ENCODE results near the gene DDN. TPM values are rescaled to one million over a fixed set of nuclear protein-coding genes. Genes with fewer than 3 reads are reported as not detected.

DDN gene
- total and polyA plus RNA-seq, 2 donors from 2014 or later, result 27.0 TPM; not detected in 1

- FAIRE-seq, result no peak
These were observed 8.6 kb downstream of the DDN start for GRCh38 chr12:48990552-48990951.

GRCh38 chr12:48988030-48988649 is 11.0 kb downstream of the DDN start:
- H3K4me1 ChIP-seq (ENCODE audit: control insufficient read depth in 2 of 3, insufficient read depth in 2 of 3, low read depth in 1 of 3, low read length in 3 of 3), result no peaks in the 10 kb centered on the region
- peak; percentile 74 for TF ChIP-seq CTCF (IDR thresholded peaks at IDR 0.05; ENCODE audit: borderline replicate concordance, extremely low read depth, insufficient read depth)
- no peaks in the 10 kb centered on the region for H3K36me3 ChIP-seq (ENCODE audit: control insufficient read depth in 2 of 3, insufficient read depth in 3 of 3, low read length in 3 of 3)
- no peak overlapping the region for H3K9ac ChIP-seq (ENCODE audit: low read length in 3 of 3)
- intact Hi-C loops (cut with DNase I), result no loop called here
- peaks cover 29% of the 10 kb centered on the region for H3K27me3 ChIP-seq (ENCODE audit: control insufficient read depth, insufficient read depth, low read length)
- DNase-seq, result peak in 4 of 5 donors; percentile 63 to 77 (median 68)
- no peaks in the 10 kb centered on the region for H3K9me3 ChIP-seq (ENCODE audit: control insufficient read depth in 2 of 3, insufficient read depth in 1 of 3, low read length in 3 of 3)
- no peak overlapping the region for H3K4me3 ChIP-seq (ENCODE audit: low read length in 3 of 3)
- FAIRE-seq, result no peak
- H3K27ac ChIP-seq (ENCODE audit: low read depth in 2 of 2, low read length in 2 of 2), result no peak overlapping the region

More at GRCh38 chr12:48990552-48990951, 8.6 kb downstream of the DDN start:
- no peak overlapping the region for H3K9ac ChIP-seq (ENCODE audit: low read length in 3 of 3)
- H3K27ac ChIP-seq (ENCODE audit: low read depth in 2 of 2, low read length in 2 of 2), result no peak overlapping the region
- DNase-seq, result no peak
- no peaks in the 10 kb centered on the region for H3K36me3 ChIP-seq (ENCODE audit: control insufficient read depth in 2 of 3, insufficient read depth in 3 of 3, low read length in 3 of 3)
- H3K9me3 ChIP-seq (ENCODE audit: control insufficient read depth in 2 of 3, insufficient read depth in 1 of 3, low read length in 3 of 3), result no peaks in the 10 kb centered on the region
- H3K4me1 ChIP-seq (ENCODE audit: control insufficient read depth in 2 of 3, insufficient read depth in 2 of 3, low read depth in 1 of 3, low read length in 3 of 3), result no peaks in the 10 kb centered on the region
- H3K4me3 ChIP-seq (ENCODE audit: low read length in 3 of 3), result no peak overlapping the region
- H3K27me3 ChIP-seq (ENCODE audit: control insufficient read depth, insufficient read depth, low read length), result peaks cover 34% of the 10 kb centered on the region
- intact Hi-C loops (cut with DNase I), result no loop called here
- no peak for TF ChIP-seq CTCF (IDR thresholded peaks at IDR 0.05; ENCODE audit: borderline replicate concordance, extremely low read depth, insufficient read depth)

- TF ChIP-seq CTCF (IDR thresholded peaks at IDR 0.05; ENCODE audit: borderline replicate concordance, extremely low read depth, insufficient read depth), result no peak
- Histone ChIP-seq H3K9ac (ENCODE audit: low read length in 3 of 3) (no peak overlapping the region), H3K4me1 (ENCODE audit: control insufficient read depth in 2 of 3, insufficient read depth in 2 of 3, low read depth in 1 of 3, low read length in 3 of 3) (no peaks in the 10 kb centered on the region), H3K36me3 (ENCODE audit: control insufficient read depth in 2 of 3, insufficient read depth in 3 of 3, low read length in 3 of 3) (no peaks in the 10 kb centered on the region), H3K27ac (ENCODE audit: low read depth in 2 of 2, low read length in 2 of 2) (no peak overlapping the region), H3K4me3 (ENCODE audit: low read length in 3 of 3) (no peak overlapping the region), H3K9me3 (ENCODE audit: control insufficient read depth in 2 of 3, insufficient read depth in 1 of 3, low read length in 3 of 3) (no peaks in the 10 kb centered on the region), H3K27me3 (ENCODE audit: control insufficient read depth, insufficient read depth, low read length) (peaks cover 39% of the 10 kb centered on the region)
- no peak for FAIRE-seq
- DNase-seq, result no peak
- intact Hi-C loops (cut with DNase I), result no loop called here
These were observed 12.4 kb downstream of the DDN start for GRCh38 chr12:48986720-48987291.
